Activated naive CD8-positive, alpha-beta T cell treated with anti-CD3 and anti-CD28 coated beads, Interleukin-2, amount 50 U/mL, for 24 hours (primary cell): ENCODE data around the gene RNF31.
"Not testable (repeated sequence)": the region's sequence is repeated elsewhere in the genome, so short reads cannot be mapped to it uniquely, and the experiment has no call there.

Experiments
- ATAC-seq: fragments of 150-1000 bp; cut with Tn5 transposase; one replicate; pipeline ENCODE4 v1.10.0; 2021
- DNase-seq: peaks from one replicate; pipeline ENCODE4 v3.0.0; 2021
- H3K27ac Mint-ChIP-seq: one replicate; pipeline ENCODE4 v1.8.0; 2021; ENCODE audit warnings: mild to moderate bottlenecking, mixed read lengths
- H3K27me3 Mint-ChIP-seq: one replicate; pipeline ENCODE4 v1.8.0; 2021; ENCODE audit warnings: mixed read lengths
- H3K36me3 Mint-ChIP-seq: one replicate; pipeline ENCODE4 v1.8.0; 2021; ENCODE audit warnings: low read depth, mixed read lengths
- H3K4me1 Mint-ChIP-seq: one replicate; pipeline ENCODE4 v1.8.0; 2021; ENCODE audit warnings: mixed read lengths
- H3K4me3 Mint-ChIP-seq: one replicate; pipeline ENCODE4 v1.8.0; 2021; ENCODE audit warnings: mild to moderate bottlenecking, moderate library complexity, mixed read lengths
- H3K9me3 Mint-ChIP-seq: one replicate; pipeline ENCODE4 v1.8.0; 2021; ENCODE audit warnings: mixed read lengths

Gene RNF31

DNA sequence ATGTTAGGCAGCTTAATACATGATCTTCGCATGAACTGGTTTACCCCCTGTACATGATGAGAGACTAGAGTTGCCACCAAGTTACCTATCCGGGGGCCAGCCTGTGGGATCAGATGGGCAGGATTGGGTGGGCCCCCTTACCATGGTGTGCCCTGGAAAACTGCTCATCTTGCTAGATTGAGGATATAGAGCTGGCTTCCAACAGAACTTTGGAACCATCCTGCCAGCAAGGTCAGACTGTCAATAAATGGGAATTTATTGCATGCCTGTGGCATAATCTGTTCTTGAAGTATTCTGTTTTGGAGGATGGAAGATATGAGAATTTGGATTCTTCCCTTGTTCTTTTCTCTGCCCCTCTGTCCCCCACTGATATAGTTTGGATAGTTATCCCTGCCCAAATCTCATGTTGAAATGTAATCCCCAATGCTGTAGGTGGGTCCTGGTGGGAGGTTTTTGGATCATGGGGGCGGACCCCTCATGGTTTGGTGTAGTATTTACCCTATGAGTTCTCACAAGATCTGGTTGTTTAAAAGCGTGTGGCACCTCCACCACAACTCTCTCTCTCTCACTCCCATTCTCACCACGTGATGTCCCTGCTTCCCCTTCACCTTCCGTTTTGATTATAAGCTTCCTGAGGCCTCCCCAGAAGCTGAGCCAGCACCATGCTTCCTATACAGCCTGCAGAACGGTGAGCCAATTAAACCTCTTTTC, 51.7 kb downstream of the RNF31 start:
- H3K36me3 Mint-ChIP-seq: peaks cover 48% of the 10 kb centered on the region

DNA sequence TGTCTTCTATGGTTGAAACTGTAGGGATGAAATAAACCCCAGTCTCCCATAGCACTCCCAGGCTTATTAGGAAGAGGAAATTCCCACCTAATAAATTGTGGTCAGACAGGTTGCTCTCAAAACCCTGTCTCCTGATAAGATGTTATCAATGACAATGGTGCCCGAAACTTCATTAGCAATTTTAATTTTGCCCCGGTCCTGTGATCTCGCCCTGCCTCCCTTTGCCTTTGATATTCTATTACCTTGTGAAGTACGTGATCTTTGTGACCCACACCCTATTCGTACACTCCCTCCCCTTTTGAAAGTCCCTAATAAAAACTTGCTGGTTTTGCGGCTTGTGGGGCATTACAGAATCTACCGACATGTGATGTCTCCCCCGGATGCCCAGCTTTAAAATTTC, 55.2 kb downstream of the RNF31 start:
- Mint-ChIP-seq H3K4me1 (peaks cover 38% of the 10 kb centered on the region), H3K36me3 (peaks cover 69% of the 10 kb centered on the region)
- not testable (repeated sequence) for H3K27me3 Mint-ChIP-seq, ATAC-seq, H3K9me3 Mint-ChIP-seq, H3K4me3 Mint-ChIP-seq, DNase-seq, H3K27ac Mint-ChIP-seq

More for the DNA sequence above, 51.7 kb downstream of the RNF31 start:
- H3K4me3 Mint-ChIP-seq: no peak overlapping the region
- ATAC-seq: no peak
- peaks cover 9% of the 10 kb centered on the region for H3K9me3 Mint-ChIP-seq
- no peaks in the 10 kb centered on the region for H3K27me3 Mint-ChIP-seq
- DNase-seq: no peak
- H3K4me1 Mint-ChIP-seq: peaks cover 39% of the 10 kb centered on the region
- H3K27ac Mint-ChIP-seq: no peak overlapping the region

DNA sequence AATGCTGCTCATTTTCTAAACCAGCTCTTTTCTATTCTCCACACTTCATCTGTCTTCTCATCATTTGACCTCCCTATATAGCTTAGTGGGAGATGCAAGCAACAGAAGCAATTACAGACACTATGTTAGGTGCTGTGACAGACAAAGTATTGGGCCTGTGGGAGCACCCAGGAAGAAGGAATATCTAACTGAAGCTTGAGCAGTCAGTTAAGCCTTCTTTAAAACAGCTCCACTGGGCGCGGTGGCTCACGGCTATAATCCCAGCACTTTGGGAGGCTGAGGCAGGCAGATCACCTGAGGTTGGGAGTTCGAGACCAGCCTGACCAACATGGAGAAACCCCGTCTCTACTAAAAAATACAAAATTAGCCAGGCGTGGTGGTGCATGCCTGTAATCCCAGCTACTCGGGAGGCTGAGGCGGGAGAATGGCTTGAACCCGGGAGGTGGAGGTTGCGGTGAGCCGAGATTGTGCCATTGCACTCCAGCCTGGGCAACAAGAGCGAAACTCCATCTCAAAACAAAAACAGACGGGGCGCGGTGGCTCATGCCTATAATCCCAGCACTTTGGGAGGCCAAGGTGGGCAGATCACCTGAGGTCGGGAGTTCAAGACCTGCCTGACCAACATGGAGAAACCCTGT, 56.1 kb downstream of the RNF31 start:
- Mint-ChIP-seq H3K4me1 (peaks cover 39% of the 10 kb centered on the region), H3K36me3 (peaks cover 77% of the 10 kb centered on the region)
- ATAC-seq, H3K9me3 Mint-ChIP-seq, H3K27ac Mint-ChIP-seq, H3K27me3 Mint-ChIP-seq, H3K4me3 Mint-ChIP-seq, DNase-seq: not testable (repeated sequence)

DNA sequence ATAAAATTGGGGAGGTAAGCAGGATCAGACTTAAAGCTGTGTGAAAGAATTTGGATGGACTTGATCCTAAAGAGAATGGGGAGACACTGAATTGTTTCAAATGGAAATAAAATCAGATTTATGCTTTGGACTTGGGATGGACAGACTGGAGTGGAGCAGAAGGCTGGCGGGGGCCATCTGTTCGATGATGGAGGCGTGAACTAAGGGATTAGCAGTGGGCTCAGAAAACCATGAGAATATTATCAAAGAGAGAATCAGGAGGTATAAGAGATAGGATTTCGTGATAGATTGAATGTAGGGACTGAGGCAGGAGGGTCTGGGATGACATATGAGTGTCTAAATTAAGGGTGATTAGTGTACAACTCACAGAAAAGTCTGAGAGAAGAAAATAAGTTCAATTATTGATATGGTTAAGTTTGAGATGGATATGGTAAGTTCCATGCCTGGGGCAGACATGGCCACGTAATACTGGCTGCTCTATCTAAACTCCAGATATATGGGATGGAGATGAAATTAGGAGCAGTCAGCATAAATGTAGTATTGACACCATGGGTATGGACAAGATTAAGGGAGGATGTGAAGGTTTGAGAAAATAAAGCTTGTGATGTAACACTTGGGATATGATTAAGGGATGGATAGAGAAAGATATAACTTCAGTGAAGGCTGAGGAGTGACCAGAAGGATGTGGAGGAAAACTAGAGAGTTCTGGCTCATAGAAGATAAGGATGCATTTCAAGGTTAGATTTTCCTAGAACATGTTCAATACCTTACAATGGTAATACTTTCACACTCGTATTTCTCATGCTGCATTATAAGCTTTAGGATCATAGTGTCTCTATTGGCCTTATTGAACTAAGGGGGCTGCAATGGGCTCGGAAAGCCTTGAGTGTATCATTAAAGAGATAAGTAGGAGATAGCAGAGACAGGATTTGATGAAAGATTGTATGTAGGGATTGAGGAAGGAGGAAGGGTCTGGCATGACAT, 57.2 kb downstream of the RNF31 start:
- H3K27me3 Mint-ChIP-seq: no peaks in the 10 kb centered on the region
- H3K27ac Mint-ChIP-seq: peak overlapping the region; percentile 21
- peaks cover 30% of the 10 kb centered on the region for H3K4me1 Mint-ChIP-seq
- DNase-seq (no peak), ATAC-seq (no peak)
- peaks cover 6% of the 10 kb centered on the region for H3K9me3 Mint-ChIP-seq
- no peak overlapping the region for H3K4me3 Mint-ChIP-seq
- peaks cover 73% of the 10 kb centered on the region for H3K36me3 Mint-ChIP-seq

DNA sequence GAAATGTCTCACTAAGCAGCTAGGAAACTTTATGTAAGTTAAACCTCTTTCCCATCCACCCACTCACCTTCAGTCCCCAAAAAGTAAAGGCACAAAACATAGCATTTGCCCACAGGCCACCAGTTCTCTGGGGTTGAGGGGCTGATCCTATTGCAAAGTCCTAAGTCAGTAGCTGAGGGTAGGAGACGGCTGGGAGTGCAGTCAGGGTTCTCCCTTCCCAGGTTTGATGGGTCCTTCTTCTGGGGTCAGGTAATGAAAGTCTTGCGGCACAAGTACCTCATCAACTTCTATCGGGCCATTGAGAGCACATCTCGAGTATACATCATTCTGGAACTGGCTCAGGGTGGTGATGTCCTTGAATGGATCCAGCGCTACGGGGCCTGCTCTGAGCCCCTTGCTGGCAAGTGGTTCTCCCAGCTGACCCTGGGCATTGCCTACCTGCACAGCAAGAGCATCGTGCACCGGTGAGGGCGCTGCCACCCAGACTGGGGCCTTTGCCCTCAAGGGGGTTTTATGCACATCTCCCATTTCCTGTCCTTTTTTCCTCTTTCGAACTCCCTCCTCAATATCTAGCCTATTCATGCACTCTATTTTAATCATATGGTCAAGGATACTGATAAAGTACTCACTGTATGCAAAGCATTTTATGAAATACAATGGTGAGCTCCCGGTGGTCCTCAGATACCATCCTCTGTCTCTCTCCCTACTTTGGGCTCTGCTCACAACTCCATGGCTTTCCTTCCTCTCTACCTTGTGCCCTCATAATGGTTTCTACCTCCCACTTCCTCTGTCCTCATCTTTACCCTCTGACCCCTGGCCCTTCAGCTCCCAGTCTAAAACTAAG, 59.2 kb downstream of the RNF31 start:
- H3K9me3 Mint-ChIP-seq: peaks cover 6% of the 10 kb centered on the region
- ATAC-seq: no peak
- H3K27me3 Mint-ChIP-seq: no peaks in the 10 kb centered on the region
- H3K4me1 Mint-ChIP-seq: peaks cover 34% of the 10 kb centered on the region
- H3K4me3 Mint-ChIP-seq: no peak overlapping the region
- DNase-seq: no peak
- peak overlapping the region; percentile 10 for H3K27ac Mint-ChIP-seq
- H3K36me3 Mint-ChIP-seq: peaks cover 76% of the 10 kb centered on the region

DNA sequence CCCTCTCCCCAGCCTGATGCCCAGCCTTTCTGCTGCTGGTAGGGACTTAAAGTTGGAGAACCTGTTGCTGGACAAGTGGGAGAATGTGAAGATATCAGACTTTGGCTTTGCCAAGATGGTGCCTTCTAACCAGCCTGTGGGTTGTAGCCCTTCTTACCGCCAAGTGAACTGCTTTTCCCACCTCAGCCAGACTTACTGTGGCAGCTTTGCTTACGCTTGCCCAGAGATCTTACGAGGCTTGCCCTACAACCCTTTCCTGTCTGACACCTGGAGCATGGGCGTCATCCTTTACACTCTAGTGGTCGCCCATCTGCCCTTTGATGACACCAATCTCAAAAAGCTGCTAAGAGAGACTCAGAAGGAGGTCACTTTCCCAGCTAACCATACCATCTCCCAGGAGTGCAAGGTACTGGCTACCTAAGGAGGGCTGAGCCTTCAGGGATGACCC, 59.8 kb downstream of the RNF31 start:
- H3K4me3 Mint-ChIP-seq: no peak overlapping the region
- H3K36me3 Mint-ChIP-seq: peaks cover 73% of the 10 kb centered on the region
- H3K4me1 Mint-ChIP-seq: peaks cover 40% of the 10 kb centered on the region
- DNase-seq (no peak), ATAC-seq (no peak)
- no peaks in the 10 kb centered on the region for H3K27me3 Mint-ChIP-seq
- H3K9me3 Mint-ChIP-seq: peaks cover 6% of the 10 kb centered on the region
- H3K27ac Mint-ChIP-seq: peak overlapping the region; percentile 10

DNA sequence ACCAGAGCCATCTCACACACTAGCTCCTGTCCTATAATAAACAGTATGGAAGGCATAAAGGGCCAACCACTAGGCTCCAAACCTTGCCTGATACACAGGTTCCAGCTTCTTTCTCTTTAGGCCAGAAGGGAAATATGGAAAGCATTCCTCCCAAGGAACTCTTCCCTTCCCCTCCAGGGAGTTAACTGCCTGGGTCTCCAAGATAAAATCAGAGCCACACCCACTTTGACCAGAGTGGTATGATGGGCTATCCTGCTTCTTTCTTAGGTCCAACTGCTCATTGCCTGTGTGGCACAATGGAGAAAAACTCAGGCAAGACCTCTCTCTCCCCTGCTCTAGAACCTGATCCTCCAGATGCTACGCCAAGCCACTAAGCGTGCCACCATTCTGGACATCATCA, 60.3 kb downstream of the RNF31 start:
- no peak for DNase-seq
- Mint-ChIP-seq H3K36me3 (peaks cover 70% of the 10 kb centered on the region), H3K9me3 (peaks cover 5% of the 10 kb centered on the region), H3K4me1 (peaks cover 43% of the 10 kb centered on the region), H3K27ac (no peak overlapping the region), H3K4me3 (no peak overlapping the region), H3K27me3 (no peaks in the 10 kb centered on the region)
- no peak for ATAC-seq
